ENCODE measurements around the gene USP40. TPM values are rescaled to one million over a fixed set of nuclear protein-coding genes. Genes with fewer than 3 reads are reported as not detected.
"Not testable (repeated sequence)": the region's sequence is repeated elsewhere in the genome, so short reads cannot be mapped to it uniquely, and the experiment has no call there.

The USP40 gene
- 15.5 and 19.2 TPM in 2 replicates for total RNA-seq

DNA sequence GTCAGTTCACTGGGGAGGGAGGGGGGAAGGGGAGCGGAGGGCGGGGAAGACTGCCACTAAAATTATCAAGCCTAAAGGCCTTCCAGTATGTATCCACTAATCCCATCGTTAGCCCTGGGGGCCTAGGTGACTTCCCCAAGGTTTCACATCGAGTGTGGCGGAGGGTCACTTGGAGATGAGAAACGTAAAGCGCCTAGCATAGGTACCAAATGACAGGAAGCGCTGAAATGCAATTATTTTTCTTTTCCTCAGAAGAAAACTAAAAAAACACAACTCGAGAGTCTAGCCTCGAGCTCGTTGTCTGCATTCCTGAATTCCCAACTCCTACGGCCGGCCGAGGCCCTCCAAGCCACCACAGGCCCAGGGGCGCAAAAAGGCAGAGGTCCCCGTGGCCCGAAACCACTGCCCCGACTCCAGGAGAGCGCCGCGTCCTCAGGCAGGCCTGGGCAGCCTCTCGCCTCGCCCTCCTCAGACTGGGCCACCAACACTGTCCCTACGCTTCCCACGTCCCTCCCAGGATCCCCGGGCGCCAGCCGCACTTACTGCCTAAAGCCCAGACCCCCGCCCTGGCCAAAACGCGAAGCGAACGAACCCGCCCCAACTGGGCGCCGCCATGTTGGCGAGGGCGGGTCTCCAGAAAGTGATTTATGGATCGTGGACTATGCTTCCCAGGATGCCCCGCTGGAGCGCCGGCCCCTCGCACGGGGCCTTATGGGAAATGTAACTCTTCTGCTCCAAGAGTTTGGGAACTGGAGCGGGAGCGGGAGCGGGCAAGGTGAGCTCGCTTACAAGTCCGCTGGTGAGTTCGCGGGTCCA is at the start of gene USP40:
TSS of gene USP40 (minus strand) at position 642 of the 816 bp plus-strand sequence. CDS start 1,228 bp downstream, outside the sequence.
- DNase-seq (ENCODE audit: low read depth in 2 of 2) = peak; percentile 91 to 94

GRCh38 chr2:233611284-233611683 is 44.7 kb upstream of the USP40 start:
- no peak for DNase-seq (ENCODE audit: low read depth in 2 of 2)

DNA sequence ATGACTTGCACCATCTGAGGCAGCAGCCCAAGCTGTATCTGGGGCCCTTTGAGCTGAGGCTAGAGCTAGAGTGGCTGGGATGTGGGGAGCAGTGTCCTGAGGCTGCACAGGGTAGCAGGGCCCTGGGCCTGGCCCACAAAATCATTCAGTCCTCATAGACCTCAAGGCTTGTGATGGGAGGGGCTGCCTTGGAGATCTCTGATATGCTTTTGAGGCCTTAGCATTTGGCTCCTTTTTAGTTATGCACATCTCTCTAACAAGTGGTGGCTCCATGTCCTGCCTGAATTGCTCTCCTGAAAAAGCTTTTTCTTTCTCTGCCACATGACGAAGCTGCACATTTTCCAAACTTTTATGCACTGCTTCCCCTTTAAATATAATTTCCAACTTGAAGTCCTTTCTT is 39.1 kb upstream of the USP40 start:
- DNase-seq (ENCODE audit: low read depth in 2 of 2) = no peak

GRCh38 chr2:233604826-233605225 is 38.2 kb upstream of the USP40 start:
- DNase-seq (ENCODE audit: low read depth in 2 of 2) = no peak

GRCh38 chr2:233603520-233603919 is 36.9 kb upstream of the USP40 start:
- no peak for DNase-seq (ENCODE audit: low read depth in 2 of 2)

DNA sequence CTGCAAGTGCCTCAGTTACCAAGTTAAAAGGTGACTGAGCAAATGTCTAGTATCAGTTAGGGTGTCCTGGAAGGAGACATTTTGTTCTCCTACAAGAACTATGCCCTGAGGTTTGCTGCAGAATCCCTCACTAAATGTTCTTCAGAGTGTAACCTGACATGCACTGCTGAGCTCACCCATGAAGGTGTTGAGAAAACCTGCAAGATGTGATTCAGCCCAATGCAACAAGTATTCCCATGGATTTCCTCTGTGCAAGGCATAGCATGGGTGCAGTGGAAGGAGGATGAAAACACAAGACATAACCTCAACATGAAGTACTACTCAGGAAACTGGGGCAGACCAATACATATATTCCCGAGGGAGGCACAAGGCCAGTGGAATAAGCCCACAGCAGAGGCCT is 35.5 kb upstream of the USP40 start:
- no peak for DNase-seq (ENCODE audit: low read depth in 2 of 2)

- no peak for DNase-seq (ENCODE audit: low read depth in 2 of 2)
Observed at GRCh38 chr2:233600386-233600785, 33.8 kb upstream of the USP40 start.

GRCh38 chr2:233598952-233599351 is 32.4 kb upstream of the USP40 start:
- no peak for DNase-seq (ENCODE audit: low read depth in 2 of 2)

- DNase-seq (ENCODE audit: low read depth in 2 of 2) = no peak
Observed at GRCh38 chr2:233597522-233597921, 30.9 kb upstream of the USP40 start.

- no peak for DNase-seq (ENCODE audit: low read depth in 2 of 2)
Observed at GRCh38 chr2:233593201-233593600, 26.6 kb upstream of the USP40 start.

DNA sequence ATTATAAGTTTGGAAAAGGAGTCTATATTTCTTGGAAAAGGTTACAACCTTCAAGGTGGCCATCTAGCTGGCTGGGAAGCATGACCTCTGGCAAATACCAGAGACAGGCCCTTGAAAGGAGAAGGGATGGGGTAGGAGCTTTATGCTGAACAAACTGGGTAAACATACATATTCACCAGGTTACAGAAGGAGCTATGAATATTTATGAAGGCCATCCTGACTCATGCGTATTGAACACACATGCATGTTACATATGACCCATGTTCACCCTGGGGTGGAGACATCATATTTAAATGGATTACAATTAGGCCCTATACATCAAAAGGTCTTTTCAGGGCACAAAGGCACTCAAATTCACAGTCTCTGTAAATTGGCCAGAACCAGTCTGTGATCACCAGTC is 26.1 kb upstream of the USP40 start:
- DNase-seq (ENCODE audit: low read depth in 2 of 2) = not testable (repeated sequence)

GRCh38 chr2:233588400-233588799 is 21.8 kb upstream of the USP40 start:
- DNase-seq (ENCODE audit: low read depth in 2 of 2) = no peak

GRCh38 chr2:233584210-233584609 is 17.6 kb upstream of the USP40 start:
- no peak for DNase-seq (ENCODE audit: low read depth in 2 of 2)

GRCh38 chr2:233583217-233583965 is 16.8 kb upstream of the USP40 start:
- not testable (repeated sequence) for DNase-seq (ENCODE audit: low read depth in 2 of 2)

GRCh38 chr2:233577341-233577740 is 10.8 kb upstream of the USP40 start:
- DNase-seq (ENCODE audit: low read depth in 2 of 2) = not testable (repeated sequence)

GRCh38 chr2:233572468-233572867 is 5.9 kb upstream of the USP40 start:
- DNase-seq (ENCODE audit: low read depth in 2 of 2) = no peak

DNA sequence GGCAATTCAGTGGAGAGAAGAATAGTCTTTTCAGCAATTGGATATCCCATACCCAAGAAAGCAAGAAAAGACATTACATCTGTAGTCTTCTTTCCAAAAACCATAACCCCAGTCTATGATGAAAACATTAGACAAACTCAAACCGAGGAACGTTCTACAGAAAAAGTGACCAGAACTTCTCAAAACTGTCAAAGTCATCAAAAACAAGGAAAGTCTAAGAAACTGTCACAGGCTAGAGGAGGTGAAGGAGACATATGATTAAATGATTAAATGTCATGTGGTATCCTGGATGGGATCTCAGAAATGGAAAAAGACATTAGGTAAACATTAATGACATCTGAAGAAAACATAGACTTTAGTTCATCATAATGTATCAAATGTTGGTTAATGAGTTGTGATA is 4.9 kb upstream of the USP40 start:
- DNase-seq (ENCODE audit: low read depth in 2 of 2) = no peak

GRCh38 chr2:233571001-233571400 is 4.4 kb upstream of the USP40 start:
- no peak for DNase-seq (ENCODE audit: low read depth in 2 of 2)

- DNase-seq (ENCODE audit: low read depth in 2 of 2) = no peak
Observed at GRCh38 chr2:233565685-233566140, 869 bp downstream of the USP40 start.

DNA sequence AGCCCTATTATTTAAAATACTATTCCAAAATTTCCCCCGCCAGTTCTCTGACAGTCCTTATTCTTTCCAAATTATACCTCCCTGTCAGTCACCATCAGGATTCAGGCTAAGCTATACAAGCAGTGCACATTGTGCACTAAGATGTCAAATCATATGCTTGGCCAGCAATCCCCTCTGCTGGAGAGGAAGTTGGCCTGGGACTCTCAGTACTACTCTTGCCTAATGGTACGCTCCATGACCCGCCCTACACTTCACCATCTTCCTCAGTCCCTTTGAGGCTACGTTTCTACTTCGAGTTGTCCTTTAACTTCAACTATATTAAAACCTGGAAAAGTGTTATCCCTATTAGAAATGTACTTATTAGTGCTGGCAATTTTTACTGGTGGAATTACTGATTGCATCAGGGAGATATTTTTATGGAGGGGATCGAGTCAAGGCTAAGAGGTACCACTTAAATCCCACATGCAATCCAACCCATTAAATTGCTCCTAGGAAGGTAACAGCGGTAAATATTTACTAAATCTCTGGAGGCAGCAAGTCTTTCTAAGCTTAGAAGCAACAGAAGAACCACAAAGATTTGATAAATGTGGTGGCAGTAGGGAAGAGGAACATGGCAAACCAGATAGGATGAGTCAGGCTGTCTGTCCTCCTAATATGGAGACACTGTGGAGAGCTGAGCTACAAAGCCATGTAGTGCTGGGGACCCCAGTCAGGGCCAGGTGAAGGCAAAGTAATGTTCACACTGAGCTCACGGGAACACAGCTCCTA is 2.7 kb downstream of the USP40 start:
- DNase-seq (ENCODE audit: low read depth in 2 of 2) = no peak

GRCh38 chr2:233556881-233557736 is 9.5 kb downstream of the USP40 start:
- DNase-seq (ENCODE audit: low read depth in 2 of 2) = peak; percentile 53 to 57

Measured in lung microvascular endothelial cell (primary cell).